C4-2B (cell line): Measurements from ENCODE around the gene TMEM14A.

Experiments used
- ZFX ChIP-seq: fragments of 450-650 bp; IDR thresholded peaks from 2 replicates; pipeline ENCODE4 v1.6.1; 2017
- TF ChIP-seq, protein P1 (sequence below): fragments of 450-650 bp; conservative IDR thresholded peaks from 2 replicates; pipeline ENCODE4 v1.5.1; 2017; ENCODE audit warnings: mild to moderate bottlenecking

DNA sequence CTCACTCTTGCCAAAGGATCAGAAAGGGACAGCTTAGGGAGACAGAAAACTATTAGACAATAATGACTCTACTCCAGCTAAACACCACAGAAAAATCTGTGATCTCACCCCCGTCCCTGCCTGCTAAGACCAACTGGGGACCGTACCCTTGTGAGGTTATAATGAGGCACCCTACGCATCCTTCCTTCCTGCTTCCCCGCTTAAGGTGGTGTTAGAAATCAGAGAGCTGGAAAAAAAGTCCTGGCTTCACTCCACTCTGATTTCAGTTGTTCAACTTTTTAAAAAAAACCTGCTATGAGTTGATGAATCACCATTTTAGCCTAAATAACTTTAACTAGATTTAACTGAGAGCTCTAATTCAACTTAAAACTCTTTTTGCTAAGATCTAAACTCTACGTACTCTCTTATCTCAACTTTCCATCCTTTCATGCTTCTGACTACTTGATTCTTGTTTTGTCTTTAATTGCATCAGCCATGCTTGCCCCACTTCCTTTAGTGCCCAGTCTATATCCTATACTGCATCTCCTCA, 35.8 kb upstream of the TMEM14A start:
- TF ChIP-seq, protein P1, sequence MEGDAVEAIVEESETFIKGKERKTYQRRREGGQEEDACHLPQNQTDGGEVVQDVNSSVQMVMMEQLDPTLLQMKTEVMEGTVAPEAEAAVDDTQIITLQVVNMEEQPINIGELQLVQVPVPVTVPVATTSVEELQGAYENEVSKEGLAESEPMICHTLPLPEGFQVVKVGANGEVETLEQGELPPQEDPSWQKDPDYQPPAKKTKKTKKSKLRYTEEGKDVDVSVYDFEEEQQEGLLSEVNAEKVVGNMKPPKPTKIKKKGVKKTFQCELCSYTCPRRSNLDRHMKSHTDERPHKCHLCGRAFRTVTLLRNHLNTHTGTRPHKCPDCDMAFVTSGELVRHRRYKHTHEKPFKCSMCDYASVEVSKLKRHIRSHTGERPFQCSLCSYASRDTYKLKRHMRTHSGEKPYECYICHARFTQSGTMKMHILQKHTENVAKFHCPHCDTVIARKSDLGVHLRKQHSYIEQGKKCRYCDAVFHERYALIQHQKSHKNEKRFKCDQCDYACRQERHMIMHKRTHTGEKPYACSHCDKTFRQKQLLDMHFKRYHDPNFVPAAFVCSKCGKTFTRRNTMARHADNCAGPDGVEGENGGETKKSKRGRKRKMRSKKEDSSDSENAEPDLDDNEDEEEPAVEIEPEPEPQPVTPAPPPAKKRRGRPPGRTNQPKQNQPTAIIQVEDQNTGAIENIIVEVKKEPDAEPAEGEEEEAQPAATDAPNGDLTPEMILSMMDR: no peak
- no peak for TF ChIP-seq ZFX
